ENCODE results near the gene CDC42. TPM values are rescaled to one million over a fixed set of nuclear protein-coding genes. Genes with fewer than 3 reads are reported as not detected.

CDC42 gene
- total RNA-seq, 1 experiment from 2014 or later = 217 TPM

GRCh38 chr1:22139066-22139594 lies 86.6 kb downstream of the CDC42 start:
- intact Hi-C loops (cut with micrococcal nuclease) = no loop called here
- ChIA-PET CTCF (no interaction called here), RAD21 (ENCODE audit: low non-redundant PET in 1 of 2, low total read pairs in 2 of 2, uncharacterized antibody in 2 of 2, unreplicated experiment in 2 of 2) (no interaction called here), POLR2A (no interaction called here)
- TF ChIP-seq YY1 (IDR thresholded peaks at IDR 0.05; ENCODE audit: extremely low read depth, insufficient replicate concordance, low read depth, low read length) (no peak), FOSL1 (IDR thresholded peaks at IDR 0.05; ENCODE audit: low read depth) (no peak), EGR1 (IDR thresholded peaks at IDR 0.05; ENCODE audit: low read depth) (no peak)
- TF ChIP-seq, protein P1, sequence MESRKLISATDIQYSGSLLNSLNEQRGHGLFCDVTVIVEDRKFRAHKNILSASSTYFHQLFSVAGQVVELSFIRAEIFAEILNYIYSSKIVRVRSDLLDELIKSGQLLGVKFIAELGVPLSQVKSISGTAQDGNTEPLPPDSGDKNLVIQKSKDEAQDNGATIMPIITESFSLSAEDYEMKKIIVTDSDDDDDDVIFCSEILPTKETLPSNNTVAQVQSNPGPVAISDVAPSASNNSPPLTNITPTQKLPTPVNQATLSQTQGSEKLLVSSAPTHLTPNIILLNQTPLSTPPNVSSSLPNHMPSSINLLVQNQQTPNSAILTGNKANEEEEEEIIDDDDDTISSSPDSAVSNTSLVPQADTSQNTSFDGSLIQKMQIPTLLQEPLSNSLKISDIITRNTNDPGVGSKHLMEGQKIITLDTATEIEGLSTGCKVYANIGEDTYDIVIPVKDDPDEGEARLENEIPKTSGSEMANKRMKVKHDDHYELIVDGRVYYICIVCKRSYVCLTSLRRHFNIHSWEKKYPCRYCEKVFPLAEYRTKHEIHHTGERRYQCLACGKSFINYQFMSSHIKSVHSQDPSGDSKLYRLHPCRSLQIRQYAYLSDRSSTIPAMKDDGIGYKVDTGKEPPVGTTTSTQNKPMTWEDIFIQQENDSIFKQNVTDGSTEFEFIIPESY (IDR thresholded peaks at IDR 0.05; ENCODE audit: extremely low read depth, insufficient replicate concordance, low read length) = no peak
- TF ChIP-seq, protein P2, sequence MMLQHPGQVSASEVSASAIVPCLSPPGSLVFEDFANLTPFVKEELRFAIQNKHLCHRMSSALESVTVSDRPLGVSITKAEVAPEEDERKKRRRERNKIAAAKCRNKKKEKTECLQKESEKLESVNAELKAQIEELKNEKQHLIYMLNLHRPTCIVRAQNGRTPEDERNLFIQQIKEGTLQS (IDR thresholded peaks at IDR 0.05) = no peak
- ATAC-seq = no peak
- Histone ChIP-seq H4K20me1 (ENCODE audit: insufficient read depth) (no peaks in the 10 kb centered on the region), H3K9me2 (ENCODE audit: insufficient read depth) (no peaks in the 10 kb centered on the region), H3K9ac (ENCODE audit: low read length) (no peak overlapping the region), H3K79me2 (ENCODE audit: insufficient read depth, low read length) (no peaks in the 10 kb centered on the region), H3K36me3 (ENCODE audit: control insufficient read depth in 1 of 2, insufficient read depth in 2 of 2, low read length in 2 of 2) (no peaks in the 10 kb centered on the region), H3K27me3 (ENCODE audit: insufficient read depth, low read length) (no peaks in the 10 kb centered on the region), H3K4me3 (replicated peaks in 1 of 2; ENCODE audit: low read depth in 1 of 2, low read length in 2 of 2) (no peak overlapping the region), H3K4me2 (ENCODE audit: low read length) (no peak overlapping the region), H3K4me1 (ENCODE audit: control insufficient read depth in 1 of 2, insufficient read depth in 2 of 2, low read length in 2 of 2) (peaks cover 0 to 11% of the 10 kb centered on the region in 2 experiments; a peak in 2 of 4 replicates), H3K9me3 (ENCODE audit: control insufficient read depth in 1 of 2, insufficient read depth in 1 of 2, low read depth in 1 of 2, low read length in 2 of 2) (no peaks in the 10 kb centered on the region), H3K27ac (ENCODE audit: low read depth, low read length) (no peak overlapping the region), H2AFZ (ENCODE audit: low read depth, low read length, poor library complexity, severe bottlenecking) (no peak overlapping the region)
- no TSS peak for BruUV-seq (replicated peaks)
- DNase-seq (ENCODE audit: low read depth, low spot score) = no peak

- no peaks in the 10 kb centered on the region for H3K27me3 ChIP-seq (ENCODE audit: insufficient read depth, low read length)
- intact Hi-C loops (cut with micrococcal nuclease) = no loop called here
- H3K9me3 ChIP-seq (ENCODE audit: control insufficient read depth in 1 of 2, insufficient read depth in 1 of 2, low read depth in 1 of 2, low read length in 2 of 2) = no peaks in the 10 kb centered on the region
- H3K4me2 ChIP-seq (ENCODE audit: low read length) = no peak overlapping the region
- H4K20me1 ChIP-seq (ENCODE audit: insufficient read depth) = no peaks in the 10 kb centered on the region
- no peaks in the 10 kb centered on the region for H3K79me2 ChIP-seq (ENCODE audit: insufficient read depth, low read length)
- ChIA-PET CTCF (no interaction called here), RAD21 (ENCODE audit: low non-redundant PET in 1 of 2, low total read pairs in 2 of 2, uncharacterized antibody in 2 of 2, unreplicated experiment in 2 of 2) (no interaction called here), POLR2A (no interaction called here)
- no peak overlapping the region for H3K27ac ChIP-seq (ENCODE audit: low read depth, low read length)
- H2AFZ ChIP-seq (ENCODE audit: low read depth, low read length, poor library complexity, severe bottlenecking) = no peak overlapping the region
- TF ChIP-seq, protein P2 (IDR thresholded peaks at IDR 0.05) = no peak
- TF ChIP-seq TCF7L2 (IDR thresholded peaks at IDR 0.05; ENCODE audit: borderline replicate concordance, extremely low read depth, insufficient read depth, insufficient read length) (no peak), EGR1 (IDR thresholded peaks at IDR 0.05; ENCODE audit: low read depth) (no peak), JUND (IDR thresholded peaks at IDR 0.05) (no peak), SRF (IDR thresholded peaks at IDR 0.05; ENCODE audit: low read depth) (no peak)
- TF ChIP-seq, protein P1 (IDR thresholded peaks at IDR 0.05; ENCODE audit: extremely low read depth, insufficient replicate concordance, low read length) = no peak
- TF ChIP-seq, protein P3, sequence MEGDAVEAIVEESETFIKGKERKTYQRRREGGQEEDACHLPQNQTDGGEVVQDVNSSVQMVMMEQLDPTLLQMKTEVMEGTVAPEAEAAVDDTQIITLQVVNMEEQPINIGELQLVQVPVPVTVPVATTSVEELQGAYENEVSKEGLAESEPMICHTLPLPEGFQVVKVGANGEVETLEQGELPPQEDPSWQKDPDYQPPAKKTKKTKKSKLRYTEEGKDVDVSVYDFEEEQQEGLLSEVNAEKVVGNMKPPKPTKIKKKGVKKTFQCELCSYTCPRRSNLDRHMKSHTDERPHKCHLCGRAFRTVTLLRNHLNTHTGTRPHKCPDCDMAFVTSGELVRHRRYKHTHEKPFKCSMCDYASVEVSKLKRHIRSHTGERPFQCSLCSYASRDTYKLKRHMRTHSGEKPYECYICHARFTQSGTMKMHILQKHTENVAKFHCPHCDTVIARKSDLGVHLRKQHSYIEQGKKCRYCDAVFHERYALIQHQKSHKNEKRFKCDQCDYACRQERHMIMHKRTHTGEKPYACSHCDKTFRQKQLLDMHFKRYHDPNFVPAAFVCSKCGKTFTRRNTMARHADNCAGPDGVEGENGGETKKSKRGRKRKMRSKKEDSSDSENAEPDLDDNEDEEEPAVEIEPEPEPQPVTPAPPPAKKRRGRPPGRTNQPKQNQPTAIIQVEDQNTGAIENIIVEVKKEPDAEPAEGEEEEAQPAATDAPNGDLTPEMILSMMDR (IDR thresholded peaks at IDR 0.05 in 2 of 3, conservative IDR thresholded peaks at IDR 0.05 in 1 of 3; ENCODE audit: borderline replicate concordance in 1 of 3, insufficient read depth in 1 of 3, low read depth in 2 of 3, low read length in 2 of 3) = no peak
- no TSS peak for BruUV-seq (replicated peaks)
- no peaks in the 10 kb centered on the region for H3K36me3 ChIP-seq (ENCODE audit: control insufficient read depth in 1 of 2, insufficient read depth in 2 of 2, low read length in 2 of 2)
- no peaks in the 10 kb centered on the region for H3K9me2 ChIP-seq (ENCODE audit: insufficient read depth)
- no peak for DNase-seq (ENCODE audit: low read depth, low spot score)
- H3K4me3 ChIP-seq (replicated peaks in 1 of 2; ENCODE audit: low read depth in 1 of 2, low read length in 2 of 2) = no peak overlapping the region
- no peak overlapping the region for H3K9ac ChIP-seq (ENCODE audit: low read length)
- ATAC-seq = no peak
- peaks cover 0 to 13% of the 10 kb centered on the region in 2 experiments; a peak in 2 of 4 replicates for H3K4me1 ChIP-seq (ENCODE audit: control insufficient read depth in 1 of 2, insufficient read depth in 2 of 2, low read length in 2 of 2)
These were observed 87.3 kb downstream of the CDC42 start for GRCh38 chr1:22139817-22140216.
